Activated CD4-positive, alpha-beta memory T cell treated with anti-CD3 and anti-CD28 coated beads, Interleukin-2, amount 10 ng/mL, durations not matched to agents 7 days and 5 days (primary cell): ENCODE data around the gene SLC22A3. TPM values are rescaled to one million over a fixed set of nuclear protein-coding genes. Genes with fewer than 3 reads are reported as not detected.
"Not testable (repeated sequence)": the region's sequence is repeated elsewhere in the genome, so short reads cannot be mapped to it uniquely, and the experiment has no call there.

Experiments
- CTCF ChIA-PET: fragments of 350-600 bp; sonication (Branson Sonifier 250); formaldehyde crosslinking; loops from one replicate; lab custom pipeline; 2021; ENCODE audit warnings: antibody characterized with exemption, inconsistent platforms; lab: Charles Lee
- POLR2A ChIA-PET: fragments of 350-600 bp; sonication (Branson Sonifier 250); formaldehyde crosslinking; loops from one replicate; lab custom pipeline; 2021; ENCODE audit warnings: antibody characterized with exemption; lab: Charles Lee
- DNase-seq: peaks from one replicate; pipeline ENCODE4 v3.0.0-alpha.2; 2020
- H3K27ac Mint-ChIP-seq: one replicate; pipeline ENCODE4 v1.8.0; 2021; ENCODE audit warnings: mild to moderate bottlenecking, mixed read lengths
- H3K27me3 Mint-ChIP-seq: one replicate; pipeline ENCODE4 v1.8.0; 2021; ENCODE audit warnings: mixed read lengths
- H3K36me3 Mint-ChIP-seq: one replicate; pipeline ENCODE4 v1.8.0; 2021; ENCODE audit warnings: low read depth, mixed read lengths
- H3K4me1 Mint-ChIP-seq: one replicate; pipeline ENCODE4 v1.8.0; 2021; ENCODE audit warnings: mixed read lengths
- H3K4me3 Mint-ChIP-seq: one replicate; pipeline ENCODE4 v1.8.0; 2021; ENCODE audit warnings: mild to moderate bottlenecking, mixed read lengths
- H3K9me3 Mint-ChIP-seq: one replicate; pipeline ENCODE4 v1.8.0; 2021; ENCODE audit warnings: mixed read lengths
- total RNA-seq, 2 experiments: library from RNA; stranded (reverse); gene quantifications; one replicate each; pipeline ENCODE4 v1.2.3, GENCODE V29; 2021

SLC22A3 gene
- total RNA-seq, 2 experiments from 2014 or later, result not detected

DNA sequence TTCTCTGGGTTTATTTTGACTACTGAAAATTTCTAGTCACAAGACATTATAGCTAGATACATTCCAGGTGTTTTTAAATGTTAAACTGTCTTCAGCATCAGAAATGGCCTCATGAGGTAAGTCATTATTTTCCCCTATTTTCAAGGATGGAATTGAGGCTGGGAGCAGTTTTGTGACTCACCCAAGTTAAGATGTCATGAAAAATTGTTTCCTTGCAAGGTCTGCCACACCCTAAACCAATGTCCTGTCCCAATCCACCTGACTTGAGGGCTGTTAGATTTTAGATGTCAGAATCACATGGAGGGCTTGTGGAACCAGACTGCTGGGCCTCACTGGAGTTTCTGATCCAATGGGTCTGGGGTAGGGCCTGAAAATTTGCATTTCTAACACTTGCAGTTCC is 16.9 kb downstream of the SLC22A3 start:
- Mint-ChIP-seq H3K9me3 (no peaks in the 10 kb centered on the region), H3K4me1 (no peaks in the 10 kb centered on the region), H3K36me3 (no peaks in the 10 kb centered on the region), H3K4me3 (no peak overlapping the region), H3K27me3 (peaks cover 4% of the 10 kb centered on the region), H3K27ac (no peak overlapping the region)
- ChIA-PET CTCF (interaction anchor here (1.0 kb wide), 1 partner anchor 8 kb away, joined by 3 read pairs; no protein-coding TSS in a partner anchor), POLR2A (no interaction called here)
- DNase-seq, result no peak

DNA sequence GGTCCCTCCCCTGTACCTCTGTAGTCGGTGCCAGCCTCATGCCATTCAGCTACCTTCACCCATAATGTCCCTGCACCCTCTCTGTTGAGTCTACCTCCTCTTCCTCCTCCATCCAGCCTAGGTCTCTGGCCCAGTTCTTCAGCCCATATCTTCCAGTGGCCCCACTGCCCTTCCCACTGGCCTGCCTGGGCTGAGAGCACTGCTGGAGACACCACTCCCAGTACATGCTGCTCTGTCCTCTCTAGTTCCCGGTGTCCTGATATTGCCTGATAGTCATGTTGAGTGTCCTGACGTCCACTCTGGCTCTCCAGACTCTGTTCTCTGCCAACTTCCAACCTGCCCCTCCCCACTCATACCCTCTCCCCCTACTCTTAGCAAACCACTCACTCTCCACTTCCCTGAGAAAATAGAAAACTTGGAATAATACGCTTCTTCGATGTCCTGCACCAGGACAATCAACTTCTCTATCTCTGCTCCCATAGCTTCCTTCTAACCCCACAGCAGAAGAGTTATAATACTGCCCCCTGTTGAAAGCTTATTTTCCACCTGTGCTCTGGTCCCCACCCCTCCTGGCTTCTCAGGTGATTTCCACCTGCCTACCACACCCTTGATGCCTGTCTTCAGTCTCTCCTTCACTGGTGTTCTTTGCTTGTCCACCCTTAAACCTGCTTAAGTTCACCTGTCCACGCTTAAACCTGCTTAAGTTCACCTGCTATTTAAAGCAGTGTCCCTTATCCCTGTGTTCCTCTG is 19.8 kb downstream of the SLC22A3 start:
- POLR2A ChIA-PET, result no interaction called here
- H3K36me3 Mint-ChIP-seq, result no peaks in the 10 kb centered on the region
- no peak overlapping the region for H3K4me3 Mint-ChIP-seq
- no peak for DNase-seq
- H3K4me1 Mint-ChIP-seq, result no peaks in the 10 kb centered on the region
- CTCF ChIA-PET, result no interaction called here
- peaks cover 4% of the 10 kb centered on the region for H3K27me3 Mint-ChIP-seq
- no peak overlapping the region for H3K27ac Mint-ChIP-seq
- no peaks in the 10 kb centered on the region for H3K9me3 Mint-ChIP-seq

DNA sequence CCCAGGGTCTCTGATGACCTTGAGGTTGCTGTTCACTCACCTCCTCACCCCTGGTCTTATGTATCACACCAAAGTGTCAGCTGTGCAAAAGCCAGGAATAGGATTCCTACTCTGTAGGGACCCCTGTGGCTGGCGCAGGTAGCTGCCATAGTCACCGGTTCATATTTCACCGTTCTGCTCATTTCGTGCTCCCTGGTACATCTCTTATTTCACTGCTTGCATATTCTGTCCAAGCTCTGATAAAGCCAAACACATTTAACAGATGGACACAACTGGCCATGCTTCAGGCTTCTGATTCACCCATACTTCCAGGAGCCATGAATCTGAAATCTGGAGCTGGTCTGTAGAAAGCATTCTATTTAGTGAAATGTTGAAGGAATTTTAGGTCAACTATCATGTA is 20.5 kb downstream of the SLC22A3 start:
- no peak overlapping the region for H3K4me3 Mint-ChIP-seq

DNA sequence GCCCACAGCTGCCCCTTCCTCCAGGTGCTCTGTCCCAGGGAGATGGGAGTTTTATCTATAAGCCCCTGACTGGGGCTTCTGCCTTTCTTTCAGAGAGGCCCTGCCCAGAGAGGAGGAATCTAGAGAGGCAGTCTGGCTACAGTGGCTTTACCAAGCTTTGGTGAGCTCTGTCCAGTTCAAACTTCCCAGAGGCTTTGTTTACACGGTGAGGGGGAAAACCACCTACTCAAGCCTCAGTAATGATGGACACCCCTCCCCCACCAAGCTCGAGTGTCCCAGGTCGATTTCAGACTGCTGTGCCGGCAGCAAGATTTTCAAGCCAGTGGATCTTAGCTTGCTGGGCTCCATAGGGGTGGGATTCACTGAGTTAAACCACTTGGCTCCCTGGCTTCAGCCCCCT is 25.4 kb downstream of the SLC22A3 start:
- DNase-seq, H3K27ac Mint-ChIP-seq, H3K4me3 Mint-ChIP-seq, H3K4me1 Mint-ChIP-seq, H3K27me3 Mint-ChIP-seq, POLR2A ChIA-PET, CTCF ChIA-PET, H3K36me3 Mint-ChIP-seq, H3K9me3 Mint-ChIP-seq: not testable (repeated sequence)

More for the DNA sequence above, 20.5 kb downstream of the SLC22A3 start:
- no peaks in the 10 kb centered on the region for H3K9me3 Mint-ChIP-seq
- H3K4me1 Mint-ChIP-seq, result no peaks in the 10 kb centered on the region
- no peak for DNase-seq
- ChIA-PET POLR2A (no interaction called here), CTCF (no interaction called here)
- H3K36me3 Mint-ChIP-seq, result no peaks in the 10 kb centered on the region
- H3K27ac Mint-ChIP-seq, result no peak overlapping the region
- peaks cover 5% of the 10 kb centered on the region for H3K27me3 Mint-ChIP-seq

DNA sequence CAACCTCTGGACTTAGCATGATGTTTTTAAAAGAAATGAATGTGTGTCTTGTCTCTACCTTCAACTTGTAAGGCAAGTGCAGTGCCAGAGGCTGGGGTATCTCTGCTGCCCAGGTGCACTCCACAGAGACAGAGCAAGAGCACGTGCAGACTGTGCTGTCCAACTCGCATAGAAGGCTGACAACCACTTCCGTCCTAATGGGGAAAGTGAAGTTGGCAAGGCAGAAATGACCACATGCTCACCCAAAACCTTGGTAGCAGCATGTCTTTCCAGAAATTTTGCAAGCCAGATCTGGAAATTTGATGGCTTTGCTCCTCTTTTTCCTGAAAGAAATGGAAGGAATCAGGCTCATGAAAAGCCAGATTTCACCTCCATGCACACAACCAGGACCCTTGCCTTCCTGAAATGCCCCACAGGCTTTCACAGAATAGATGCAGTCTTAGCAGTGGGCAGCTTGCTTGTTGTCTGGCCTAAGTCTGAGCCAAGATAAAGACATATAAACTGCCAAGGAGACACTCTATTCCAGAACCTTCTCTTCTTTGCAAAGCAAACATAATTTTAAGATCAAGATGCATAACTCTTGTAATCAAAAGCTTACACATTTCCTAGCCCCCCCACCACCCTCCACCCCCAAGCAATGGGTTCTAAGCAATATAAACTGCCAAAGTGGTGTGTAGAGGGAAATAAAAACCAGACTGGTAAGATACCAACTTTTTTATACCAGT is 26.8 kb downstream of the SLC22A3 start:
- DNase-seq, result no peak
- Mint-ChIP-seq H3K27me3 (peaks cover 9% of the 10 kb centered on the region), H3K4me3 (no peak overlapping the region), H3K36me3 (no peaks in the 10 kb centered on the region), H3K4me1 (no peaks in the 10 kb centered on the region), H3K9me3 (peaks cover 2% of the 10 kb centered on the region), H3K27ac (no peak overlapping the region)
- CTCF ChIA-PET, result no interaction called here
- POLR2A ChIA-PET, result no interaction called here

DNA sequence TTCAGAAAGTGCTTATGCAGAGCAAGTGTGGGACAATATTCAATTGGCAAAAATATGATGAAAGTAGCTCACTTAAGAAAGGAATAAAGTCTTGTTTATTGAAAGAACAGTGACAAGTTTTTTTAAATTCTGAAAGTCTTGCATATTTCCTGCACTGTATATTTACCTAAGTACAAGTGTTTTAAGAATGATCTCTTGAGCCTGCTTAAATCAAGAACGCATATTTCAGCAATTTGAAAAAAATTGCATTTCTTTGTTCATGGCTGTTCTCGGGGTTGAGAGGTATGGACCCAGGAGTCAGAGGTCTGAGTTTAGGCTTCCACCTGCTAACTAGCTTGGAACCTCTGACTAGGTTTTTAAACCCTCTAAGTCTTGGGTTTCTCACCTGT is 27.4 kb downstream of the SLC22A3 start:
- peaks cover 2% of the 10 kb centered on the region for H3K9me3 Mint-ChIP-seq
- H3K27me3 Mint-ChIP-seq, result peaks cover 9% of the 10 kb centered on the region
- no peaks in the 10 kb centered on the region for H3K36me3 Mint-ChIP-seq
- DNase-seq, result no peak
- ChIA-PET CTCF (no interaction called here), POLR2A (no interaction called here)
- no peaks in the 10 kb centered on the region for H3K4me1 Mint-ChIP-seq
- no peak overlapping the region for H3K27ac Mint-ChIP-seq
- H3K4me3 Mint-ChIP-seq, result no peak overlapping the region

DNA sequence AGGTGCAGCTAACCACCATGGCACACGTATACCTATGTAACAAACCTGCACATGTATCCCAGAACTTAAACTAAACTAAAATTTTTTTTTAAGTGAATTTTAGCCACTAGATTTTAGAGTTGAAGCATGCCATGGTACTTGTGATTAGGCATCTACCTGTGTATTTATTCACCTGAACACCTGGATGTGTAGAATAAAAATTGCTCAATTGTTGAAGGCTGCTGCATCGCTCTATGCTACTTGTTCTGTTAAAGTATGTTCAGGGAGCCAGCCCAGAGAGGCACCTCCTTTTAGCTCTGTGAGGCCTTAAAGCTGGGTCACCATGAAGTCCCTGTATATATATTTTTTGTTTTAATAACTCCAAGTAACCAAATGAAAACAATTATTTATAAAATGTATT is 28.3 kb downstream of the SLC22A3 start:
- Mint-ChIP-seq H3K4me3 (no peak overlapping the region), H3K27me3 (peaks cover 7% of the 10 kb centered on the region), H3K9me3 (peaks cover 2% of the 10 kb centered on the region), H3K36me3 (no peaks in the 10 kb centered on the region), H3K4me1 (no peaks in the 10 kb centered on the region), H3K27ac (no peak overlapping the region)
- ChIA-PET CTCF (no interaction called here), POLR2A (no interaction called here)
- no peak for DNase-seq

DNA sequence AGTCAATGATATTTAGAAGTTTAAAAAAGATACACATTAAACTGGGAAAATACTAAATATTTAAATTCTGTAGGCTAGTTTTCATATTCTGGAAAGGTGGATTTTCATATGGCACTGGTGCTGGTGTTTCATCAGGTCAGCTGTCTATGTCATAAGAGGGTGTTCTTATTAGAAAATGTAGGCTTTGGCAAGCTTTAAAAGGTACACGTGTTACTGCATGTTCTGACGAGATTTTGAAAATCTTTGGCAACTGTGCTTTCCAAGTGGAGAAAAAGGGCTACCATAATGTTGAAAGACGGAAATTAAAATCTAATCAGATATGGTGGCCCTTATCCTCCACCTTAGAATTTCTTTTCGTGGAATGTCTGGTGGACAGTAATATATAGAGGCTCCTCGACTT is 30.0 kb downstream of the SLC22A3 start:
- Mint-ChIP-seq H3K9me3 (peaks cover 2% of the 10 kb centered on the region), H3K4me3 (no peak overlapping the region), H3K36me3 (no peaks in the 10 kb centered on the region), H3K27ac (no peak overlapping the region), H3K4me1 (no peaks in the 10 kb centered on the region), H3K27me3 (peaks cover 4% of the 10 kb centered on the region)
- ChIA-PET POLR2A (no interaction called here), CTCF (no interaction called here)
- no peak for DNase-seq

DNA sequence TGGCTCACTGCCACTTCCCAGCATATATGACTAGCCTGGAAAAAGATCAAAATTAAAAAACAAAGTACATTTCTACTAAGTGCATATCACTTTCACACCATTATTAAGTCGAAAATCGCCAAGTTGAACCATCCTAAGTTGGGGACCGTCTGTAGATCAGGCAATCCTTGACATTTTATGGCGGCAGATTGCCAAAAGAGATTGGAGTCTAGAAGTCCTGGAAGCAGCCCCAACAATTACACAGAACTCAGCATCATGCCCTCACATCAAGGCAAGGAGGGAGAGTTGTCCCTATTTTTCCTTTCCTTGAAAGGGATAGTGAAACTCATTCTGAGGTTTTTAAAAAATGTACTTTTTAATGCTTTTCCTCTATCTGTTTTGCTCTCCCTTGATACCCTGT is 30.7 kb downstream of the SLC22A3 start:
- Mint-ChIP-seq H3K36me3 (no peaks in the 10 kb centered on the region), H3K27me3 (peaks cover 4% of the 10 kb centered on the region), H3K4me1 (no peaks in the 10 kb centered on the region), H3K9me3 (peaks cover 2% of the 10 kb centered on the region), H3K27ac (no peak overlapping the region), H3K4me3 (no peak overlapping the region)
- no peak for DNase-seq
- CTCF ChIA-PET, result no interaction called here
- POLR2A ChIA-PET, result no interaction called here

DNA sequence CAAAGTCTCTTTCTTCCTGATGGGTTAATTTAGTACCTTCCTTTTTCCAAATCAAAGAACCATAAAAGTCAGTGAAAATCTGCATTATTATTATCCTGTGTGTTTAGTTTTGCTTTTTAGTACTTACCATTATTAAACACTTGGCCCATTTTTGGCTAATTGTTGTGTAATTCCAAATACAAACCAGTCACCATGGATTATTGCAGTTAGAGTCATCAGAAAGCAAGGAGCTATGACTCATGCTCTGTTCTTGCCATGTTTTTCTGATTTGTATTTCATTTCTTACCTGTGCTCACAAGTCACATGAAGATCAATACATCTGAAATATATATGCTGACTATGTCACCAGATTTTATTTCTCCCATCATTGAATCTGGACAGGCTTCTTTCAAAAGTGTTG is 31.3 kb downstream of the SLC22A3 start:
- Mint-ChIP-seq H3K4me1 (no peaks in the 10 kb centered on the region), H3K9me3 (peaks cover 2% of the 10 kb centered on the region), H3K27me3 (peaks cover 4% of the 10 kb centered on the region), H3K36me3 (no peaks in the 10 kb centered on the region), H3K4me3 (no peak overlapping the region), H3K27ac (no peak overlapping the region)
- CTCF ChIA-PET, result no interaction called here
- POLR2A ChIA-PET, result no interaction called here
- no peak for DNase-seq

DNA sequence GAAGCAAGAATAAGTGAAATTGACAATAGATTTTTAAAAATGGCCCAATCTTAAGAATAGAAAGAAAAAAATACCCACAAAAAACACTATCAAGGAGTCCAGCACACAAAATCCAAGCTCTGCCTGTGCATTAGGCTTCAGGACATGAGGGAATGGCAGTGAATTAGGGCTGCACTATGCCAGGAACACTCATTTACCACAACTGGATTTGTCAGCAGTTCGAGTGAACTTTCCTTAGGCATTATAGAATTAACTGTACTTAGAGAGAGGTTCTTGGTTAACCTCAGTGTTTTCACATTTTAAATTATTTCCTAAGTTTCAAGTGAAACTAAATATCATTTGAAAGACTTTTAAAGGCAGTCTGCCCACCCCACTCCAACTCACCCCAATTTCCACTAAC is 34.8 kb downstream of the SLC22A3 start:
- Mint-ChIP-seq H3K9me3 (peaks cover 2% of the 10 kb centered on the region), H3K27me3 (peaks cover 10% of the 10 kb centered on the region), H3K27ac (no peak overlapping the region), H3K36me3 (no peaks in the 10 kb centered on the region), H3K4me3 (no peak overlapping the region), H3K4me1 (no peaks in the 10 kb centered on the region)
- ChIA-PET POLR2A (no interaction called here), CTCF (no interaction called here)
- DNase-seq, result no peak

DNA sequence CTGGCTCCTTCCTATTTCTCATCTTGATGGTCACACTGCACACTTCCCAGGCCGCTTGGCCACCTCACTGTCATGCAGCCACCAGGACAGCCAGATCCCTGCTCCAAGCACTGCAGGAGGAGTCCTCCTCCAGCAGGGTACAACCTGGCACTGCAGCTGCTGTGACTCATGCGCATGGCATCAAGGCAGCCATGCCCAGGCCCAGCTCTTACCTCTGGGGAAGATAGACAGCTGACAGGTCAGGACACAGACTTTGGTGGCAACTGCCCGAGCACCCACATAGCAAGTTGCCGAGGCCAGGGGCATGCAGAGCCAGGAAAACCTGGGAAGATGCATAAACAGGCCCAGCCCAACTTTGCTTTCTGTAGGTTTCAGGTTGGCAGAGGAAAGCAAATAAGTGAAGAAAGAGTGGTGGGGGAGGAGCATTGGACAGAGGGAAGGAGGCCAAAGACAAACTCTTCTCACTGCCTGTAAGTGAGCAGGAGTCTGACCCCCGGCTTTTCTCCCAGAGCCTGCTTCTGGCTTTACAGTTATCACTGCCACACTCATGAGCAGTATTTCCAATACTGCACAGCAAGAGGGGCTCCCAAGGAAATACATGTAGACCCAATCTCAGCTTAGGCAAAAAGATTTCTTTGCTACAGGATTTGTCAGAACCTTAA is 38.8 kb downstream of the SLC22A3 start:
- Mint-ChIP-seq H3K36me3 (no peaks in the 10 kb centered on the region), H3K4me3 (no peak overlapping the region), H3K27me3 (peaks cover 6% of the 10 kb centered on the region), H3K9me3 (no peaks in the 10 kb centered on the region), H3K4me1 (no peaks in the 10 kb centered on the region), H3K27ac (no peak overlapping the region)
- POLR2A ChIA-PET, result no interaction called here
- CTCF ChIA-PET, result no interaction called here
- no peak for DNase-seq

DNA sequence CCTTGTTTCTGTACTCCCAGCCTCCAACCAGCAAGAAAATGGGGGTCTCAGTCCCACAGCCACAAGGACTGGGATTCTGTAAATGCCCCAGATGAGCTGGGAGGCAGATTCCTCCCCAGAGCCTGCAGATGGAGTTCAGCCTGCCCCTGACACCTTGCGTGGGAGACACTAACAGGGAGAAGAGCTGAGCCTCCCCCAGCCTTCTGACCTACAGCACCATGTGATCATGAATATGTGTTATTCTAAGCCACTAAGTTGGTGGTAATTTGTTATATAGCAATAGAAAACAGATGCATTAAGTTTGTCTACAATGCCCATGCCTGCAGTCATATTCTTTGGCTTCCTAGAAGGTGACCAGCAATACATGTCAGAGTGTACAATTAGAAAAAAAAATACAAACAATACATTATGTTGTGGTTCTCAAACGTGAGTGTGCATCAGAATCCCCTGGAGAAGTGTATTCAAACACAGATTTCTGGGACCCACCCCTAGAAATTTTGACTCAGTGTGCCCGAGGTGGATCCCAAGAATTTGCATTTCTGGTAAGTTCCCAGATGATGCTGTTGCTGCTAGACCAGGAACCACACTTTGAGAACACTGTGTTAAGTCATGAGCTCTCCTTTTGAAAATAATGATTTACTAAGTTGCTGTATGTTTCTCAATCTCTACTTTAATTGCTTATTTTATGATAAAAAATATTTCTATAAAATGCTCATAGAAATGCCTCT is 39.9 kb downstream of the SLC22A3 start:
- Mint-ChIP-seq H3K9me3 (no peaks in the 10 kb centered on the region), H3K4me3 (no peak overlapping the region), H3K27ac (no peak overlapping the region), H3K36me3 (no peaks in the 10 kb centered on the region), H3K4me1 (no peaks in the 10 kb centered on the region), H3K27me3 (peaks cover 6% of the 10 kb centered on the region)
- ChIA-PET POLR2A (no interaction called here), CTCF (no interaction called here)
- DNase-seq, result no peak
